DMS53 treated with DMSO at 0.1 percent for 48 hours (cell line): ENCODE results near the gene CA11.

ENCODE experiments used
- DNase-seq: peaks from one replicate; lab custom pipeline; 2025; ENCODE audit not compliant: unreplicated experiment; lab: John Stamatoyannopoulos, UW

Gene CA11

GRCh38 chr19:48615231-48616040 is 30.6 kb downstream of the CA11 start:
- DNase-seq = no peak

GRCh38 chr19:48614436-48615230 is 31.4 kb downstream of the CA11 start, which contains the start of gene FAM83E:
TSS of gene FAM83E (minus strand) at chr19:48615076. CDS start at chr19:48613372, 1,704 bp downstream.
- peak; percentile 88 for DNase-seq

- no peak for DNase-seq
Observed at GRCh38 chr19:48613852-48614435, 32.0 kb downstream of the CA11 start.

GRCh38 chr19:48613024-48613851 is 32.7 kb downstream of the CA11 start:
- no peak for DNase-seq

DNA sequence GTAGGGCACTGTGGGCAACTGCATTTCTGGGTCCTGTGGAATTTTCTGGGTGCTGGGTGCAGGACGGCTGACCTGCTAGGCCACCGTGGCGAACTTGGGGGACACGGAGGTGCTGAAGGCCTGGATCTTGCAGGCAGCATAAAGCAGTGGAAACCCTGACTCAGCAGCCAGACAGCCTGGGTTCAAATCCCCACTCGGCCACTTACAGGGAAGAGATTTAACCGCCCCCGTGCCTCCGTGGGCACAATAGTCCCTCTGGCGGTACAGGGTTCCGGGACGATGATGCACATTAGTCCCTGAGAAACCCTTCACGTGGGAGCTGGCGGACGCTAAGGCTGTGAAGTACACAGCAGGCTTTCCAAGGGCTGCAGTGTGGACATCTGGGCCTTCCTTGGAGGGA is 34.1 kb downstream of the CA11 start:
- no peak for DNase-seq

GRCh38 chr19:48609571-48610108 is 36.3 kb downstream of the CA11 start:
- DNase-seq = no peak

DNA sequence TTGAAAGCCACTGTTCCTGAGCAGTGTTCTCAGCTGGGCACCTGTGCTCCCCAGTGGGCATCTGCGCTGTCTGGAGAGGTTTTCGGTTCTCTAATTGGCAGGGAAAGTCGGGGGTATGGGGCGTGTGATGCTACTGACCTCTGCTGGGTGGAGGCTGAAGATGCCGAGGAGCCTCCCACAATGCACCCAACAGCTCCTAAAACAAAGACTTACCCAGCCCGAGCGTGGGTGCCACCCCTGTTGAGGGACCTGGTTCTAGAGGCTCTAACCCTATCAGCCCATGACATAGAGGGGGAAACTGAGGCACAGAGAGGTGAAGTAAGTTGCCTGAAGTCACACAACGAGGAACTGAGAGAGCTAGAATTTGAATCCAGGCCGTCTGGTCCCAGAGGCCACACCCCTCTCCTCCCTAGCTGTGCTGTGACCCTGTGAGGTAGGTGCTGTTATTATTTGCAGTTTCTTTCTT is 37.2 kb downstream of the CA11 start:
- peak; percentile 18 for DNase-seq

DNA sequence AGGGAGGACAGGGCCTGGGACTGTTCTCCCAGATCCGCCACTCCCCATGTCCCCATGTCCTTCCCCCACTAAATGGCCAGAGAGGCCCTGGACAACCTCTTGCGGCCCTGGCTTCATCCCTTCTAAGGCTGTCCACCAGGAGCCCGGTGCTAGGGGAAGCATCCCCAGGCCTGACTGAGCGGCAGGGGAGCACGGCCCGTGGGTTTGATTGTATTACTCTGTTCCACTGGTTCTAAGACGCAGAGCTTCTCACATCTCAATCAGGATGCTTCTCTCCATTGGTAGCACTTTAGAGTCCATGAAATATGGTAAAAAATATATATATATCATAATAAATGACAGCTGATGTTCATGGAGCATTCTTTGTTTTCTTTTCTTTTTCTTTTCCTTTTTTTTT is 38.6 kb downstream of the CA11 start:
- no peak for DNase-seq

- DNase-seq = no peak
Observed at GRCh38 chr19:48606463-48607358, 39.3 kb downstream of the CA11 start, which contains the start of gene SPACA4. TSS of gene SPACA4 (plus strand) at chr19:48606742. CDS start at chr19:48606979, 237 bp downstream.

DNA sequence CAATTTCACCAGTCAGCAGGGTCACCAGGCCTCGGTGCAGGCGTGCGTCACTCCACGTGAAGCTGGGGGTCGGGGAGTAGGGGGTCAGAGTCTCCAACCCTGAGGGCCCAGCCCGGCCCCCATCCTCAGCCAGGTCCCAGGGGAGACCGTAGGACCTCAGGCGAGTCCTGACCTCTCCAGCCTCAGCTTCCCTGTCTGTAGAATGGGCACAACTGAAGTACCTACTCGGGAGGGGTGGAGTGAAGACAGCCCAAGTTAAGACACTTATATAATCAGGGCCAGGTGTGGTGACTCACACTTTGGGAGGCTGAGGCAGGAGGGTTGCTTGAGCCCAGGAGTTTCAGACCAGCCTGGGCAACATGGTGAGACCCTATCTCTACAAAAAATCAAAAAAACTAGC is 42.1 kb downstream of the CA11 start:
- no peak for DNase-seq

DNA sequence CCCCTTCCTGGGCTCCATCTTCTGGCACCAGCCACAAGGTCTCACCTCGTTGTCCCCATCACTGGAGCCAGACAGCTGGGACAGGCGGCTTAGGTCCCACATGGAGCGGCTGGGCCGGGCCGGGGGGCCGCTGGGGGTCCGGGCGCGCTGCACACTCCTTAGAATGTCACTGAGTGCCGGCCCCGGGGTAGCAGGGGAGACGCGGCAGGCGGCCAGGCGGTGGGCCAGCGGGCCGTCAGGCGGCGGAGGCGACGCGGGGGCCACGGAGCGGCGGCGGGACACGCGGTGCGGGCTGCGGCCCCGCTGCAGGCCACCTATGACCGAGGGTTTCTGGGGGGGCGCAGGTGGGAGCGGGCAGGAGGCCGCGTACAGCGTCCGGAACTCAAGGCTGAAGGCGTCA is 42.5 kb downstream of the CA11 start:
- no peak for DNase-seq

GRCh38 chr19:48603001-48603400 is 43.0 kb downstream of the CA11 start:
- no peak for DNase-seq

GRCh38 chr19:48600679-48601417 is 45.1 kb downstream of the CA11 start:
- no peak for DNase-seq

DNA sequence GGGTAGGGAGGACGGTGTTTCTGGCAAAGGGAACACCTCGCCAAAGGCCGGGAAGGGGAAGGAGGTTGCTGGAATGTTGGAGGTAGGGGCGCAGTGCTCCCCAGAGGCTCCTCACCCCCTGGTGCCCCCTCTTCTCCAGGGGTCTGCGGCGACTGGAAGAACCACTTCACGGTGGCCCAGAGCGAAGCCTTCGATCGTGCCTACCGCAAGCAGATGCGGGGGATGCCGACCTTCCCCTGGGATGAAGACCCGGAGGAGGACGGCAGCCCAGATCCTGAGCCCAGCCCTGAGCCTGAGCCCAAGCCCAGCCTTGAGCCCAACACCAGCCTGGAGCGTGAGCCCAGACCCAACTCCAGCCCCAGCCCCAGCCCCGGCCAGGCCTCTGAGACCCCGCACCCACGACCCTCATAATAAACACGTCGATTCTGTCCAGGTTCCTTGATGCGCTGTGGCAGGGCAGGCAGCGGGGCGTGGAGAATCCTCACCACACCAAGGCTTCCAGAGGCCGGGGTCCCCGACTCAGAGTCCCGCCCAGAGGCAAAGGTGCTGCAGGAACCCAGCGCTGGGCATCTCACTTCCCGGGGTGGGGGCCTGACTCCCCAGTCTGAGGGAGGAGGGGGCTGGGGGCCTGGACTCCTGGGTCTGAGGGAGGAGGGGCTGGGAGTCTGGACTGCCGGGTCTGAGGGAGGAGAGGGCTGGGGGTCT is 46.8 kb downstream of the CA11 start:
- DNase-seq = no peak

DNA sequence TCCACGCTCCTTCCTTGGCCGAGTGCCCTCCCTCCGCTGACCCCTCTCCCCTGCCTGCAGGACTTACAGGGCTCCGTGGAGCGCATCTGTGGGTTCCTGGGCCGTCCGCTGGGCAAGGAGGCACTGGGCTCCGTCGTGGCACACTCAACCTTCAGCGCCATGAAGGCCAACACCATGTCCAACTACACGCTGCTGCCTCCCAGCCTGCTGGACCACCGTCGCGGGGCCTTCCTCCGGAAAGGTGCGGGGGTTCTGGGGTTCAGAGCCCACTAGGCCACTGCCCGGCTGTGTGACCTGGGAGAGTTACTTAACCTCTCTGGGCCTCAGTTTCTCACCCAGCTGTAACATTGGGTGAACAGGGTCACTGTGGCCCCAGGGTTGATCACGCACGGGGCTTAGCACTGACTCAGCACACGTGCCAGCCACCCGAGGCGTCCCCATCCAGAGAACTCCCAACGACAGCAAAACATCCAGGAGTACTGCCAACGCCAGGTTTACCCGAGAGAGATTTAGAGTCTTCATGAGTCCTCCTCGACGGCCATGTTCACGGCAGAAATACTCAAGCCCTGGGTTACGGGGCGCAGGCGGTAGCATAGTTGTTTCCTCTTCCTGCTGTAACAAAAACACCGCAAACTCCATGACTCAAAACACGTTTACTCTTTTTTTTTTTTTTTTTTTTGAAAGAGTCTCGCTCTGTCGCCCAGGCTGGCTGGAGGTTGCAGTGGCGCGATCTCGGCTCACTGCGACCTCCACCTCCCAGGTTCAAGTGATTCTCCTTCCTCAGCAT is 49.1 kb downstream of the CA11 start:
- no peak for DNase-seq

GRCh38 chr19:48596237-48596636 is 49.8 kb downstream of the CA11 start:
- DNase-seq = no peak

DNA sequence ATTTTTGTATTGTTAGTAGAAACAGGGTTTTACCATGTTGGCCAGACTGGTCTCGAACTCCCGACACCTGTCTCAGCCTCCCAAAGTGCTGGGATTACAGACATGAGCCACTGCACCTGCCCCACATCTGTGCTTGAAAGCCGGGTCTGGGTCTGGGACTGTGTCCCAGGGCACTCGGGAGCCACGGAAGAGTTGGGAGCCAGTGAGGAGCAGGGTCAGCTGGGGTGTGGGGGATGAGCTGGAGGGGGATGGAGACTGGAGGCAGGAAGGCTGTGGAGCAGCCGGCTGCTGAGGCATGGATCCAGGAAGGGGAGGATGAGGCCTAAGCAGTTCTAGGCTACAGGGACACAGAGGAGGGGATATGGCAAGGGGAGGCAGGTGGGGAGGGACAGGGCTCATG is 50.2 kb downstream of the CA11 start:
- no peak for DNase-seq
